HG02623 (cell line): ENCODE results near the gene TMEM250.

Experiments used
- ATAC-seq: cut with Tn5 transposase; IDR thresholded peaks from one replicate; pipeline ENCODE4 v1.9.1; 2021; ENCODE audit warnings: moderate library complexity; ENCODE audit not compliant: unreplicated experiment

Gene TMEM250

DNA sequence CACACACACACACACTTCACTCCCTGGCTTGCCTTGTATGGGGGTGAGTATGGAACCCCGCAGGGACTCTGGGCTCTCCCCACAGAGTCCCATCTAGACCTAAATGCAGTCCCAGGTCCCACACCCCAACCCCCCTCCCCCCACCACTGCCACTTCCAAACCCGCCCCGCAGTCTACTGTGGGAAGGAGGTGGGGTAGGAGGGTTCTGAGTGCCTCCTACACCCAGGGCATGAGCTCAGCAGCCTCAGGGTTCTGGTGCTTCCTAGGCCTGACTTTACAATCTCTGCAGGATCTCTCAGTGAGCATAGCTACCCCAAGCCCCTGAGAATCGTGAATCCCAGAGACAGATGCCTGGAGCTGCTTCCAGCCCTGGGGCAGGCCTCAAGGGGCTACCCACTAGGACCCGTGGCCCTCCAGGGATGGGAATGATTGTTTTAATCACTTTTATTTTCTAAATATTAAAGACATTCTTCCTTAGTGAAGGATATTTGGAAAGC, 22.1 kb downstream of the TMEM250 start:
- no peak for ATAC-seq

DNA sequence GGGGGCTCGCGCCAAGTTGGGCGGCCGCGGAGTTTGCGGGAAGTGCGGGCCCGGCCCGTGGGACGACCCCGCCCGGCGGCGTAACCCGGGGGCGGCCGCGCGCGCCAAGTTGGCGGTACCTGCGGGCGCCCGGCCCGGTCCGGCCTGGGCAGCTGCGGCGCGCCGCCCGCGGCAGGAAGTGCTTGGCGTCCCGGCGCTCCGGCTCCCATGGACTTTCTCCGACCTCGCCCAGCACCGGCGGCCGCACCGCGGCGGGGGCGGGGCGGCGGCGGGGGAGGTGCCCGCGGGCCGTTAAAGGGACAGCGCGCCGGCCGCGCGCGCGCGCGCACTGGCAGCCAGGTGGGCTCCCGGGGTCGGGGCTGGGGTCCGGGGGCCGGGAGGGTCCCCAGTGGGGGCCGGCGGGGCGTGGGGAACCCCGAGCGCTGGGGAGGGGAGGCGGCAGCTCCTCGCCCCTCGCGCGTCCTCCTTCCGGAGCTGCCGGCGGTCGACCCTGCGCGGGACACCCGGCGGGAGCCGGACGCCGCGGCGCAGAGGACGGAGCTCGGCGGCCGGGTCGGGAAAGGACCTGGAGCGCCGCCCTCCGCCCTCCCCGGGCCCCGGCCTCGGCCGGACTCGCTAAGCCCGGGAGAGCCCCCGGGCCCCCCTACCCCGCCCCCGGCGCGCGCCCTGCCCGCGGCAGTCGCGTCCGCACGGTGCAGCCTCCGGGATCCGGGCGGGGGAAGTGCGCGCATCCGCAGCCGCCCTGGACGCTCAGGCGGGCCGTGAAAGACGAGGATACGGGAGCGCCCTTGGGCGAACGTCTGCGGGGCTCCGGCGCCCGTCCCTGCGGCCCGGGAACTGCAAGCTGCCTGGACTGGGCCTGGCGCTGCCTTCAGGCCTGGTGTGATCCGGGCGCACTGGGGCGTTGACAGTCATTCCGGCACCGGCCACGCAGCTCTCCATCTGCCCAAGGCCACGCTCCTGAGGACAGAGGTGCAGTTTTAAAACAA, 23.3 kb downstream of the TMEM250 start, which contains the start of gene NACC2:
NACC2 (minus strand) TSS at position 220 of the 989 bp plus-strand sequence. CDS start 44,768 bp downstream, outside the sequence.
- ATAC-seq, result no peak

DNA sequence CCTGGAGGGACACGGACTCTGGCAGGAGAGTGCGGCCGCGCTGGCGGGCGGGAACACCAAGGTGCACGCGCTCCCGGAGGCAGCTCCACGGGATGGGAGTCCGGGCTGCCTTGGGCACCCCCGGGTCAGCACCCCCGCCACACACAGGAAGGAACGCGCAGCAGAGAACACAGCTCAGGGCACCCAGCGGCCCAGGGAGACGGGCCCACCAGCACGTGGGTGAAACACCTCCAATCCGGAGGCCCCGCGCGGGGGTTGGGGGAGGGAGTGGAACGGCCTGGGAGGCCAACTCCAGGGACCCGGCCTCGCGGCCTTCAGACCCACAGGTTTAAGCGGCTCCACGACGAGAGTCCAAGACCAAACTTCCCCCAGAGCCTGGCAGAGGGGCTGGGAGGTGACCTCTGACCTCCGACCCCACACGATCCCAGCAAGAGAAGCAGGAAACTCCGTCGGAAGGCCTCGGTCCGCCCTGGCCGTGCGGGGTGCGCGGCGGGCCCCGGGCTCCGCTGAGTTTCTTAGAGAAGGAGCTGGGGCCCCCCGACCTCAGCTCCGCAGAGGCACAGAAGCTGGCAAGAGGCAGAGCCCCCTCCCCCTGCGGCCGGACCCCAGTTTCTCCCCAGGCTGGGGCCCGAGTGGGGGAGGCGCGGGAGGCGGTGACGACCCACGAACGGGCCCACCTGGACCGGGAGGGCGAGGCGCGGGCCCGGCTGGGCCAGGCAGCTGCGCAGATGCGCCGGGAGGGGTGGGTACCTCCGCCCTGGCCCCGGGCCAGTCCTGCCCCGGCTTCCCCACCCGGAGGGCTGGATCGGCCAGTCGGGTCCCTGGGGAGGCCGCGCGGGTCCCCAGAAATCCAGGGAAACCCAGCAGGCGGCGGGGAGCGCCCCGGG, 24.4 kb downstream of the TMEM250 start:
- ATAC-seq, result no peak

GRCh38 chr9:136093346-136093986, 25.2 kb downstream of the TMEM250 start:
- no peak for ATAC-seq

GRCh38 chr9:136092741-136093140, 25.9 kb downstream of the TMEM250 start:
- ATAC-seq, result no peak

GRCh38 chr9:136092353-136092650, 26.4 kb downstream of the TMEM250 start:
- ATAC-seq, result no peak

DNA sequence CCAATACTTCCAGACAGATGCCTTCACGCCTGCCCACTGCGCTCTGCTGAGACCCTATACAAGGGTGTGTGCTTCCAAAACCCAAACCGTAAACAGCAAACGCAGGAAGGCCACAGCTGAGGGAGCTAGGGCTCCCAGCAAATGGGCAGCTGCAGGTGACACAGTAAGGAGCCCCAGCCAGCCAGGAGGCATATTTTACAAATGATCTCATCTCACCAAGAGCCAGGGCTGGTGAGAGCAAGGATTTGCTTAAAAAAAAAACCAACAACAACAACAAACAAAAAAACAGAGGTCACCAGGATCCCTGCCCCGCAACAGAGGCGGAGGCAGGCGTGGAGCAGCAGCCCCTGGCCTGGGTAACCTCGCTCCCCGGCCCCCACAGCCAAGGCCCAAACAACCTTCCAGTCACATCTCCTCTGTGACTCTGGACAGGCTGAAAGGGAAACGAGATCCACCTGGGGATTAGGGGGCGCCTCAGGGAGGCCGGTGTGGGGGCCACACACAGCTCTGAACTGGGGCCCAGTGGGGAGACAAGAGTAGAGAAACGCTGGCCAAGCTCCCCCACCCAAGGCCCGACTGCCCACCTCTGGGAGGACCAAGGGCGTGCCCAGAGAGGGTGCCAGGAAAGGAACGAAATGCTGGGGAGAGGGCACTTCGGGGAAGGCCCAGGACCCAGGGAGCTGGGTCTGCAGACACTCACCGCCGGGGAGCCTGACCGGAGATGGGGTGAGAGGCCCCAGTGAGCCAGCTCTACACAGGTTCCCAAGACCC, 26.9 kb downstream of the TMEM250 start:
- ATAC-seq, result no peak

DNA sequence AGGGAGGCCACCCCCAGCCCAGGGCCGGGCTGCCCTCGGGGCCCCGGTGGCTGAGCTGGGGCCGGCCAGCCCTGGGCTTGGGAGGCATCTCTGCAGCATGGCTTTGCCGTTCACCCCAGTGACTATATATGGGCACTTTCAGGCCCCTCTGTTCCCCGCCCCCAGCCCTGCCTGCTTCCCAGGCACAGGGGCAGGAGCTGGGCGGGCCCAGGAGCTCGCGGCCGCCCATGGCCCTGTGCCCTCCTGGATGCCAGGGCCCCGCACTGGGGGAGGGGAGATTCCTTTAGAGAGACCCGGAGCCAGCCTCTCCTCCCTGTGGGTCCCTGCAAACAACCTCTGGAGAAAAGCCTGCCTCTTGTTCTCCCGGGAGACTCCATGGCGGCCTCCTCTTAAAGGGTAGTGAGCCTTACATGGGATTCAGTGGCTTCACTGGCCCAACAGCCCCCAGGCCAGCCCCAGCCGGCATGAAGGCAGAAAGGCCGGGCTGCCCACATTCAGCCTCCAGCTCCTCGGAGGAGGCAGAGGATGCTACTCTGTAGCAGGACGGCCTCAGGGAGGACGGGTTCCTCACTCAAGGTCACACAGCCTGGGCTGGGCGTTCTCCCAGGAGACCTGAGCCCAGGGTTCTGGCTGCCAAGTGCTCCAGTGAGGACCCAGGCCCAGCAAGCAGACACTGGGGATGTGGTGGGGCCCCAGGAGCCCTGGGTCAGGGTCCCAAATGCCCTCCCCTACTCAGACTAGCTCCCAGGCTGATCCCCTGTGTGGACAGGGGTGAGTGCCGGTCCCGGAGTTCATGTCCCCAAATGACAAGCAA, 27.7 kb downstream of the TMEM250 start:
- no peak for ATAC-seq

GRCh38 chr9:136090056-136090735, 28.5 kb downstream of the TMEM250 start:
- ATAC-seq, result no peak

GRCh38 chr9:136089697-136090045, 29.0 kb downstream of the TMEM250 start:
- no peak for ATAC-seq

DNA sequence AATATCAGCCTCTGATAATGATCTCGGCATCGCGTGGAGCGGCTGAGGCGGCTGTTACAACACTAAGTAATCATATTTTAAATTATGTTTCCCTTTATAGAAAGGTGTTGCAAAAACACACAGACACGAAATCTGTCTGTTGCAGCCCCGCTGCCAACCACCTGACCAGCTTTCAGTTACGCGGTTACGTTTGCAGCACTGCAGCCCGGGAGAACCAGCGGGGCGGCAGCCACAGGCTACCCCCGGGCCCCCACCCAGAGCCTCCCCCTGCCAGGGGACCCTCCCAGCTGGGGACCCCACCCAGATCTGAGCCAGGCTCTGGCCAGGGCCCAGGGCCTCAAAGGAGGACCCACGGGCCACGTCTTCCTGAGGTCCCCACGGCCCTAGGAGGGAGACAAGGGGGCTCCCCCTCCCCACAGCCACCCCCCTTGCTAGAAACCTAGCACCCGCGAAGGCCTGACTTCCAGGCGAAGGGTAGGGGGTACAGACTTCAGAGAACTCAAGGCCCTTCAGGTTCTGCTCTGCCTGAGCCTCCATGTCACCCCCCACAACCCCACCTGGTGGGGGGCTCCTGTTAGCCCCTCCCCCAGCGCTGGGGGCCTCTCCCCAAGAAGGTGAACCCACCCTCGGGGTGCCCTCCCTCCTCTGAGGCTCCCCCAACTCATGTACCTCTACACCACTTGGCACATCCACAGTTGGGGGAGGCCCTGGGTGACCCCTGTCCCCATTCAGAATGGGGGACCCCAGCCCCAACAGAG, 29.6 kb downstream of the TMEM250 start:
- ATAC-seq, result no peak

DNA sequence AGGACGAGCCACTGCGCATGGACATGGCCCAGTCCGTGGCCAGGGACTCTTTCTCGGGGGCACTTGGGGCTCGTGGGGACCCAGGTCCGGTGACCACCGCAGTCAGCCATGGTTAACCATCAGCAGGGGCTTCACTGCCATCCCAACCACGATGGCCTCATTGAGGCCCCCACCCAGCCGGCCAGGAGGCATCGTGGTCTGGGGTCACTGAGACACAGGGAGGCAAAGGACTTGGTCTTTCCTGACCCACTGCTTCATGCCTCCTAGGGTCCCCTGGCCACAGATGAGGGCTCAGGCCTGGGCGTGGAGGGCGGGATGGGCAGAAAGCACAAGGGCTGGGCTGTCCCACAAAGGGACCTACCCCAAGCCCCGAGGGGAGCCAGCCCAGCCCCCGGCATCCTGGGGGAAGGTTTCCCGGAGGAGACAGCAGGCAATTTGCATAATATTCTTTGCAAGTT, 30.2 kb downstream of the TMEM250 start:
- ATAC-seq, result no peak

DNA sequence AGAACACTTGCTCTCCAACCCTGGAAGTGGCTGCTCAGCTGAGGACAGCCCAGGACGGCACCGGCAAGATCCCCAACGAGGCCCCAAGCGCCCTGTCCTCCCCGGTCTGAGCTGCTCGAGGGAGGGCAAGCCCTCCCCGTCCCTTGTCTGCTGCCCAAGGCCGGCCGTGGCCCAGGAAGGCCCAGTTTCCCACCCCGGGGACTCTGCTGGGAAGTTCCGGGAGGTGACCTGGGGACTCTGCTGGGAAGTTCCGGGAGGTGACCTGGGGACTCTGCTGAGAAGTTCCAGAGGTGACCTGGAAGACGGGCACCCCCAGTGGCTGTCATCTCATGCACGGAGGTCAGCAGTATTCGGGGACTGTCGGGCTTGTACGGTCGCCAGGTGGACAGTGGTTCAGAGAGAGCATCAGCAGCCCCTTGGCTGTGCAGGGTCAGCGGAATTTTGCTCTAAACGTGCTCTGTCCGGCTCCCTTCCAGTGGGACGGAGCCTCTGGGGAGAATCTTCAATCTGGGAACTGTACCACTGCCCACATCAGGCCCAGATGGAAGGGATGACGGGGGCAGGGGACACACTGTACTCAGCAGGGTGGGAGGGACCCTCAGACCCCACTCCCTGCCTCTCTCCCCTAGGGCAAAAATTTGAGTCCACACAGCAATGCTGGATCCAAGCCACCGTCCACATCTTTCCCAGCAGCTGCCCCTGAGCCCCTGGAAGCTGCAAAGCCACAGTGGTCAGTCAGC, 30.8 kb downstream of the TMEM250 start:
- ATAC-seq, result no peak

- no peak for ATAC-seq
Measured at GRCh38 chr9:136086951-136087740, 31.5 kb downstream of the TMEM250 start.

GRCh38 chr9:136086213-136086881, 32.3 kb downstream of the TMEM250 start:
- no peak for ATAC-seq

- no peak for ATAC-seq
Measured at GRCh38 chr9:136085815-136086212, 32.9 kb downstream of the TMEM250 start.
